ENCODE measurements around the gene ZNF695. TPM values are rescaled to one million over a fixed set of nuclear protein-coding genes. Genes with fewer than 3 reads are reported as not detected.
"Not testable (repeated sequence)": the region's sequence is repeated elsewhere in the genome, so short reads cannot be mapped to it uniquely, and the experiment has no call there.

The ZNF695 gene
- total RNA-seq, 1 experiment from 2014 or later = 19.6 TPM

DNA sequence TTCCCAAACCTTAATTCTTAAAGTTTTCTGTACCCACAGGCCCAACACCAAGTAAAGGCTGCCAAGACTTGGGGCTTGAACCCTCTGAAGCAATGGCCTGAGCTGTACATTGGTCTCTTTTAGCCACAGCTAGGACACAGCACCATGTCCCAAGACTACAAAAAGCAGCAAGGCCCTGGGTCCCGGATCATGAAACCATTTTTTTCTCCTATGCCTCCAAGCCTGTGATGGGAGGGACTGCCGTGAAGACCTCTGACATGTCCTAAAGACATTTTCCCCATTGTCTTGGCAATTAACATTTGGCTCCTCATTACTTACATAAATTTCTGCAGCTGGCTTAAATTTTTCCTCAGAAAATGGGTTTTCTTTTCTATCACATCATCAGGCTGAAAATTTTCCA is 39.8 kb upstream of the ZNF695 start:
- BruUV-seq (replicated peaks) = no TSS peak
- no peak overlapping the region for H3K4me3 Mint-ChIP-seq (ENCODE audit: low read depth, unreplicated experiment)
- peaks cover 48% of the 10 kb centered on the region for H3K9me3 Mint-ChIP-seq (ENCODE audit: low read depth, unreplicated experiment)
- H3K27me3 Mint-ChIP-seq (ENCODE audit: unreplicated experiment) = no peaks in the 10 kb centered on the region
- no peak for DNase-seq
- no peak for TF ChIP-seq CTCF (IDR thresholded peaks at IDR 0.05; ENCODE audit: unreplicated experiment)
- no peak overlapping the region for H3K27ac Mint-ChIP-seq (ENCODE audit: unreplicated experiment)
- H3K4me1 Mint-ChIP-seq (ENCODE audit: low read depth, unreplicated experiment) = no peaks in the 10 kb centered on the region
- CTCF ChIA-PET = no interaction called here
- H3K36me3 Mint-ChIP-seq (ENCODE audit: insufficient read depth, unreplicated experiment) = peaks cover under 1% of the 10 kb centered on the region
- intact Hi-C loops (cut with micrococcal nuclease; ENCODE audit: unreplicated experiment) = no loop called here

GRCh38 chr1:247047260-247047659 is 39.4 kb upstream of the ZNF695 start:
- H3K36me3 Mint-ChIP-seq (ENCODE audit: insufficient read depth, unreplicated experiment) = peaks cover 4% of the 10 kb centered on the region

GRCh38 chr1:247043406-247043805 is 35.5 kb upstream of the ZNF695 start:
- Mint-ChIP-seq H3K4me3 (ENCODE audit: low read depth, unreplicated experiment) (no peak overlapping the region), H3K27ac (ENCODE audit: unreplicated experiment) (no peak overlapping the region), H3K36me3 (ENCODE audit: insufficient read depth, unreplicated experiment) (peaks cover 7% of the 10 kb centered on the region), H3K9me3 (ENCODE audit: low read depth, unreplicated experiment) (peaks cover 30% of the 10 kb centered on the region), H3K4me1 (ENCODE audit: low read depth, unreplicated experiment) (no peaks in the 10 kb centered on the region), H3K27me3 (ENCODE audit: unreplicated experiment) (no peaks in the 10 kb centered on the region)
- no peak for TF ChIP-seq CTCF (IDR thresholded peaks at IDR 0.05; ENCODE audit: unreplicated experiment)
- no peak for DNase-seq
- no TSS peak for BruUV-seq (replicated peaks)
- CTCF ChIA-PET = no interaction called here
- intact Hi-C loops (cut with micrococcal nuclease; ENCODE audit: unreplicated experiment) = no loop called here

More at GRCh38 chr1:247047260-247047659, 39.4 kb upstream of the ZNF695 start:
- BruUV-seq (replicated peaks) = no TSS peak
- no peak overlapping the region for H3K4me3 Mint-ChIP-seq (ENCODE audit: low read depth, unreplicated experiment)
- intact Hi-C loops (cut with micrococcal nuclease; ENCODE audit: unreplicated experiment) = no loop called here
- CTCF ChIA-PET = no interaction called here
- H3K27me3 Mint-ChIP-seq (ENCODE audit: unreplicated experiment) = no peaks in the 10 kb centered on the region
- TF ChIP-seq CTCF (IDR thresholded peaks at IDR 0.05; ENCODE audit: unreplicated experiment) = no peak
- no peak overlapping the region for H3K27ac Mint-ChIP-seq (ENCODE audit: unreplicated experiment)
- peaks cover 46% of the 10 kb centered on the region for H3K9me3 Mint-ChIP-seq (ENCODE audit: low read depth, unreplicated experiment)
- DNase-seq = no peak
- H3K4me1 Mint-ChIP-seq (ENCODE audit: low read depth, unreplicated experiment) = no peaks in the 10 kb centered on the region

GRCh38 chr1:247037511-247038320 is 29.9 kb upstream of the ZNF695 start:
- no peak overlapping the region for H3K27ac Mint-ChIP-seq (ENCODE audit: unreplicated experiment)
- BruUV-seq (replicated peaks) = no TSS peak
- no peak for DNase-seq

GRCh38 chr1:247032306-247032705 is 24.4 kb upstream of the ZNF695 start:
- BruUV-seq (replicated peaks); H3K27me3 Mint-ChIP-seq (ENCODE audit: unreplicated experiment); H3K27ac Mint-ChIP-seq (ENCODE audit: unreplicated experiment); H3K4me1 Mint-ChIP-seq (ENCODE audit: low read depth, unreplicated experiment); CTCF ChIA-PET; DNase-seq; H3K4me3 Mint-ChIP-seq (ENCODE audit: low read depth, unreplicated experiment); intact Hi-C loops (cut with micrococcal nuclease; ENCODE audit: unreplicated experiment); H3K36me3 Mint-ChIP-seq (ENCODE audit: insufficient read depth, unreplicated experiment): not testable (repeated sequence)
- H3K9me3 Mint-ChIP-seq (ENCODE audit: low read depth, unreplicated experiment) = peaks cover 27% of the 10 kb centered on the region

More at GRCh38 chr1:247037511-247038320, 29.9 kb upstream of the ZNF695 start:
- no peaks in the 10 kb centered on the region for H3K4me1 Mint-ChIP-seq (ENCODE audit: low read depth, unreplicated experiment)
- no peak overlapping the region for H3K4me3 Mint-ChIP-seq (ENCODE audit: low read depth, unreplicated experiment)
- intact Hi-C loops (cut with micrococcal nuclease; ENCODE audit: unreplicated experiment) = no loop called here
- CTCF ChIA-PET = no interaction called here
- no peaks in the 10 kb centered on the region for H3K27me3 Mint-ChIP-seq (ENCODE audit: unreplicated experiment)
- no peak for TF ChIP-seq CTCF (IDR thresholded peaks at IDR 0.05; ENCODE audit: unreplicated experiment)
- peaks cover 25% of the 10 kb centered on the region for H3K9me3 Mint-ChIP-seq (ENCODE audit: low read depth, unreplicated experiment)
- H3K36me3 Mint-ChIP-seq (ENCODE audit: insufficient read depth, unreplicated experiment) = peaks cover 12% of the 10 kb centered on the region

- CTCF ChIA-PET; DNase-seq; H3K4me3 Mint-ChIP-seq (ENCODE audit: low read depth, unreplicated experiment); BruUV-seq (replicated peaks); intact Hi-C loops (cut with micrococcal nuclease; ENCODE audit: unreplicated experiment); H3K27me3 Mint-ChIP-seq (ENCODE audit: unreplicated experiment); H3K4me1 Mint-ChIP-seq (ENCODE audit: low read depth, unreplicated experiment); H3K27ac Mint-ChIP-seq (ENCODE audit: unreplicated experiment); H3K36me3 Mint-ChIP-seq (ENCODE audit: insufficient read depth, unreplicated experiment): not testable (repeated sequence)
- peaks cover 12% of the 10 kb centered on the region for H3K9me3 Mint-ChIP-seq (ENCODE audit: low read depth, unreplicated experiment)
Observed at GRCh38 chr1:247024658-247025057, 16.8 kb upstream of the ZNF695 start.
